D341Med (cell line): Measurements from ENCODE around the gene ZBED1.

Experiments
- DNase-seq: peaks from one replicate; pipeline ENCODE4 v3.0.0; 2012; ENCODE audit warnings: low spot score

ZBED1 gene

DNA sequence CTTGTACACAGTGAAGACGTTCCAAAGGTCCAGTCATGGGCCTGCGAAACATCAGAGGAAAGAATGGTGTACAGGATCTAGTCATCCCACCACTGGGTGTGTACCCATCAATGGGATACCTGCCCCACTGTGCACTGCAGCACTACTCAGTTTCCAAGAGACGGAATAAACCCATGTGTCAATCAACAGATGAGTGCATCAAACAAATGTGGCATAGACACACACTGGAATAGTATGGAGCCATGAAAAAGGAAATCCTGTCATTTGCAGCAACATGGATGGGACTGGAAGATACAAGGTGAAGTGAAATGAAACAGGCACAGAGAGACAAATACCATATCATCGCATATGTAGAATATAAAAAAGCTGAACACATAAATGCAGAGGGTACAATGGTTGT lies 48.0 kb downstream of the ZBED1 start:
- no peak for DNase-seq

DNA sequence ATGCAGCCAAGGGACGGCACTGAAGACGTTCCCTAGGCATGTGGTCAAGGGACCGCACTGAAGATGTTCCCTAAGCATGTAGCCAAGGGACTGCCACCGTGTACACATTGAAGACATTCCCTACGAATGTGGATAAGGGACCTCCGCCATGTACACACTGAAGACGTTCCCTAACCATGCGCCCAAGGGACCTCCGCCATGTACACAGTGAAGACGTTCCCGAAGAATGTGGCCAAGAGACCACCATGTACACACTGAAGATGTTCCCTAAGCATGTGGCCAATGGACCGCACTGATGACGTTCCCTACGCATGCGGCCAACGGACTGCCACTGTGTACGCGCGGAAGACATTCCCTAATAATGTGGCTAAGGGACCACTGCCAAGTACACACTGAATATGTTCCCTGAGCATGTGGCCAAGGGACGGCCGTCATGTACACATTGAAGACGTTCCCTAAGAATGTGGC lies 48.4 kb downstream of the ZBED1 start:
- no peak for DNase-seq

DNA sequence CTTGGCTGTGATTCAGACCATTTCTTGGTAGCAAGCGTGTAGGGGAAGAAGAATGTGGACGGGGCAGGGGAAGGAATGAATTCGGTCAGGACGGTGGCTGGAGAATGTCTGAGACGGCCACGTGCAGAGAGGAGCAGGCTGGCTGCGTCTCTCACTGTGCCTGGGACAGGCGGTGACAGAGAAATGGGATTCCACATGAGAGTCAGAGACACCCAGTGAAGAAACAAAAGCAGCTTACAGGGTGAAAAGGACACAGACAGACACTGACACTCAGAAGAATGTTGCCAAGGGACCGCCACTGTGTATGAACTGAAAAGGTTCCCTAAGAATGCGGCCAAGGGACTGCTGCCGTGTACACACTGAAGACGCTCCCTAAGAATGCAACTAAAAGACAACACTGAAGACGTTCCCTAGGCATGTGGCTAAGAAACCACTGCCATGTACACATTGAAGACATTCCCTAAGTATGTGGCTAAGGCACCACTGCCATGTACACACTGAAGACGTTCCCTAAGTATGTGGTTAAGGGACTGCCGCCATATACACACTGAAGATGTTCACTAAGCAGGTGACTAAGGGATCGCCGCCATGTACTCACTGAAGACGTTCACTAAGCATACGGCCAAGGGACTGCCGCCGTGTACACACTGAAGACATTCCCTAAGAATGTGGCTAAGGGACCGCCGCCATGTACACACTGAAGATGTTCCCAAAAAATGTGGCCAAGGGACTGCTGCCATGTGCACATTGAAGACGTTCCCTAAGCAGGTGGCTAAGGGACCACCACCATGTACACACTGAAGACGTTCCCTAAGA lies 49.1 kb downstream of the ZBED1 start:
- no peak for DNase-seq

DNA sequence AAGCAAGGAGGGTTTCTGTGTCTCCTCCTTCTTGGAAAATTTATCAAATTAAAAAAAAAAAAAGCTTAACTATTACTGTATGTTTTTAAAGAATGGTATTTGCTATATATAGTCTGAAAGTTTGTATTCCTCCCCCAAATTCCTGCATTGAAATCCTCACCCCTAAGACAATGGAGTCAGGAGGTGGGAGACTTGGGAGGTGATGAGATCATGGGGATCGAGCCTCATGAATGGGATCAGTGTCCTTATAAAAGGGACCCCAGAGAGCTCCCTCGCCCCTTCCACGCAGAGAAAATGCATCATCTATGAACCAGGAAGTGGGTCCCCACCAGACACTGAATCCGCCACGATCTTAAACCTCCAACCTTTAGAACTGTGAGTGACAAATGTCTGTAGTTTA lies 50.1 kb downstream of the ZBED1 start:
- no peak for DNase-seq

DNA sequence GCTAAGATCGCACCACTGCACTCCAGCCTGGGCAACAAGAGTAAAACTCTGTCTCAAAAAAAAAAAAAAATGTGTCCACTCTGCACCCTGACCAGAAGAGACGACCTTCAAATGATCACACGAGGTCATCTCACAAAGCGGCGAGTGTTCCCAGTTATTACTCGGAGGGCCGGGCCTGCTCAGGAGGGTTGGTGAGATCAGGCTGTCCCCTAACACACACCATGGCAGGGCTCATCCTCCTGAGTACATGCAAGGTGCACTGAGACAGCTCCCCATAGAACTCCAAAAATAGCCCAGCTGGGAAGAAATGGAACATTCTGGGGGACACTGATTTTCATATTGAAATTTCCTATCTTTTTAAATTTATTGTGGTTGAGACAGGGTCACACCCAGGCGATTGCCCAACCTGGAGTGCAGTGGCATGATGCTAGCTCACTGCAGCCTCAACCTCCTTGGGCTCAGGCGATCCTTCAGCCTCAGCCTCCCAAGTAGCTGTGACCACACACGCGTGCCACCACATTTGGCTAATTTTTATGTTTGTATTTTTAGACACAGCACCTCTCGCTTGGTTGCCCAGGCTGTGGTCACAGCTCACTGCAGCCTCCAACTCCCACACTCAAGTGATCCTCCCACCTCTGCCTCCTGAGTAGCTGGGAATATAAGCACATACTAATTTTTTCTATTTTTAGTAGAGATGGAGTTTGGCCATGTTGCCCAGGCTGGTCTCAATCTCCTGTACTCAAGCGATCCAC lies 51.5 kb downstream of the ZBED1 start:
- no peak for DNase-seq

DNA sequence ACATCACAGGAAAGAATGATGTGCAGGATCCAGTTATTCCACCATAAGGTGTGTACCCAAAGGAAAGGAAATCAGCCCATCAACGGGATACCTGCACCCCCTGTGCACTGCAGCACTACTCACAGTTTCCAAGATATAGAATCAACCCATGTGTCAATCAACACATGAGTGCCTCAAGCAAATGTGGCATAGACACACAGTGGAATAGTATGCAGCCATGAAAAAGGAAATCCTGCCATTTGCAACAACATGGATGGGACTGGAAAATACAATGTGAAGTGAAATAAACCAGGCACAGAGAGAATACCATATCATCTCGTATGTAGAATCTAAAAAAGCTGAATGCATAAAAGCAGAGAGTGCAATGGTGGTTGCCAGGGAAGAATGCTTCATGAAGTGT lies 53.3 kb downstream of the ZBED1 start:
- DNase-seq: no peak

DNA sequence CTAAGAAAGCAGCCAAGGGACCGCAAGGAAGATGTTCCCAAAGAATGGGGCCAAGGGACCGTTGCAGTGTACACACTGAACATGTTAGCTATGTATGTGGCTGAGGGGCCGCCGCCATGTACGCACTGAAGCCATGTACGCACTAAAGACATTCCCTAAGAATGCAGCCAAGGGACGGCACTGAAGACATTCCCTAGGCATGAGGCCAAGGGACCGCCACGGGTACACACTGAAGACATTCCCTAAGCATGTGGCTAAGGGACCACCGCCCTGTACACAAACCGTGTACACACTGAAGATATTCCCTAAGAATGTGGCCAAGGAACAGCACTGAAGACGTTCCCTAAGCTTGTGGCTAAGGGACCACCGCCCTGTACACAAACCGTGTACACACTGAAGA lies 54.0 kb downstream of the ZBED1 start:
- DNase-seq: no peak

DNA sequence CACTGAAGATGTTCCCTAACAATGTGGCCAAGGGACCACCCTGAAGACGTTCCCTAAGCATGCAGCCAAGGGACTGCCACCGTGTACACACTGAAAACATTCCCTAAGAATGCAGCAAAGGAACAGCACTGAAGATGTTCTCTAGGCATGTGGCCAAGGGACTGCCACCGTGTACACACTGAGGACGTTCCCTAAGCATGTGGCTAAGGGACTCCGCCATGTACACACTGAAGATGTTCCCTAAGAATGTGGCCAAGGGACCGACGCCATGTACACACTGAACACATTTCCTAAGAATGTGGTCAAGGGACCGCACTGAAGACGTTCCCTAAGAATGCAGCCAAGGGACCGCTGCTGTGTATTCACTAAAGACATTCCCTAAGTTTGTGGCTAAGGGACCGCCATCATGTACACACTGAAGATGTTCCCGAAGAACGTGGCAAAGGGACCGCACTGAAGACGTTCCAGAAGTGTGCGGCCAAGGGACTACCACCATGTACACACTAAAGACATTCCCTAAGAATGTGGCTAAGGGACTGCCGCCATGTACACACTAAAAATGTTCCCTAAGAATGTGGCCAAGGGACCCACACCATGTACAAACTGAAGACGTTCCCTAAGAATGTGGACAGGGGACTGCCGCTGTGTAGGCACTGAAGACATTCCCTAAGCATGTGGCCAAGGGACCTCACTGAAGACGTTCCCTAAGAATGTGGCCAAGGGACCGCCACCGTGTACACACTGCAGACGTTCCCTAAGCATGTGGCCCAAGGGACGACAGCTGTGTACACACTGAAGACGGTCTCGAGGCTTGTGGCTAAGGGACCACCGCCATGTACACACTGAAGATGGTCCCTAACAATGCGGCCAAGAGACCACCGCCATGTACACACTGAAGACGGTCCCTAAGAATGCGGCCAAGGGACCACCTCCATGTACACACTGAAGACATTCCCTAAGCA lies 54.8 kb downstream of the ZBED1 start:
- DNase-seq: no peak

DNA sequence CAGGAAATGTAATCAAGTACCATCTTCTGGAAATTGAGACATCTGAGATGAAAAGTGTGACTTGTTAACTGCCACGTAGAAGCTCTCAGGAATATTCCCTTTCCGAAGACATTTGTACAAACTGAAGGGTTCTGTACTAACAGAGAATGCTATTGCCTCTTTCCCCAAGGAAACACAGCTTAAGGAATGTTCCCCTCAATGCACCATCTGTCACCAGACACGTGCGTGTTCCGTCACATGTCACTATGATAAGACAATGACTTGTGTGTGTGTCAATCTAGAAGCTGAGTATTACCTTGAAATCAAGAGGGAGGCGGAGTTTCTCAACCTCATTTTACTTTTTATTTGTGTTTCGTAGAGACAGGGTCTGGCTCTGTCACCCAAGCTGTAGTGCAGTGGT lies 58.1 kb downstream of the ZBED1 start:
- no peak for DNase-seq

DNA sequence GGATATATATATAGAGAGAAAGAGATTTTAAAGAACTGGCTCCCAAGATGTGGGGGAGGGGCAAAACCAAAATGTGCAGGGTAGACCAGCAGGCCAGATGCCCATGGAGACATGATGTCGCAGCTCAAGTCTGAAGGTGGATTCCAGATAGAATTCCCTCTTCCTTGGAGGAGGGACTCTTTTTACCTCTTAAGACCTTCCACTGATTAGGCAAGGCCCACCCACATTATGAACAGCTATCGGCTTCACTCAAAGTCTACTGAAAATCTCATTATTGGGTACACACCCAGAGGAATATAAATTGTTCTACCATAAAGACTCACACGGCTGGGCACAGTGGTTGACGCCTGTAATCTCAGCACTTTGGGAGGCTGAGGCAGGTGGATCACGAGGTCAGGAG lies 59.3 kb downstream of the ZBED1 start:
- DNase-seq: no peak

DNA sequence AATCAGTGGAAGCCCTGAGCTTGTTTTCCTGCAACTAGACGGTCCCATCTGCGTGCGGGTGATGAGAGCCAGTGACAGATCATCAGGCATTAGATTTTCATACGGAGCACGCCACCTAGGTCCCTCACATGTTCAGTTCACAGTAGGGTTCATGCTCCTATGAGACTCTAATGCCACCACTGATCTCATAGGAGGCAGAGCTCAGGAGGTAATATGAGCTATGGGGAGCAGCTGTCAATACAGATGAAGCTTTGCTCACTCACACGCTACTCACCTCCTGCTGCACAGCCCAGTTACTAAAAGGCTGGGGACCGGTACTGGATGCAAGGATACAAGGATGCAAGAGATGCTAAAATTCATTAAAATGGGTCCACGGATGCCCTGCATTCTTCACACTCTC lies 61.2 kb downstream of the ZBED1 start:
- DNase-seq: no peak
